ENCODE results near the gene USP10. TPM values are rescaled to one million over a fixed set of nuclear protein-coding genes. Genes with fewer than 3 reads are reported as not detected.

USP10 gene
- total RNA-seq, 1 donor from 2014 or later = 100 TPM

GRCh38 chr16:84754956-84755672 is 55.3 kb downstream of the USP10 start:
- Mint-ChIP-seq H3K27me3 (ENCODE audit: unreplicated experiment) (peaks cover 2% of the 10 kb centered on the region), H3K9me3 (ENCODE audit: unreplicated experiment) (no peaks in the 10 kb centered on the region), H3K36me3 (ENCODE audit: unreplicated experiment) (no peaks in the 10 kb centered on the region), H3K27ac (ENCODE audit: unreplicated experiment) (peak overlapping the region; percentile 4), H3K4me1 (ENCODE audit: low read depth, unreplicated experiment) (peaks cover 46% of the 10 kb centered on the region), H3K4me3 (ENCODE audit: unreplicated experiment) (peak overlapping the region; percentile 10)
- no peak for TF ChIP-seq CTCF (IDR thresholded peaks at IDR 0.05; ENCODE audit: partially characterized antibody, unreplicated experiment)
- DNase-seq = no peak

GRCh38 chr16:84756830-84757229 is 57.0 kb downstream of the USP10 start:
- H3K27ac Mint-ChIP-seq (ENCODE audit: unreplicated experiment) = no peak overlapping the region
- H3K36me3 Mint-ChIP-seq (ENCODE audit: unreplicated experiment) = no peaks in the 10 kb centered on the region

GRCh38 chr16:84758627-84759026 is 58.8 kb downstream of the USP10 start:
- Mint-ChIP-seq H3K27me3 (ENCODE audit: unreplicated experiment) (peaks cover 2% of the 10 kb centered on the region), H3K27ac (ENCODE audit: unreplicated experiment) (peak overlapping the region; percentile 2), H3K36me3 (ENCODE audit: unreplicated experiment) (no peaks in the 10 kb centered on the region), H3K4me3 (ENCODE audit: unreplicated experiment) (no peak overlapping the region), H3K4me1 (ENCODE audit: low read depth, unreplicated experiment) (peaks cover 34% of the 10 kb centered on the region), H3K9me3 (ENCODE audit: unreplicated experiment) (no peaks in the 10 kb centered on the region)
- peak; percentile 63 for DNase-seq
- no peak for TF ChIP-seq CTCF (IDR thresholded peaks at IDR 0.05; ENCODE audit: partially characterized antibody, unreplicated experiment)

More at GRCh38 chr16:84756830-84757229, 57.0 kb downstream of the USP10 start:
- DNase-seq = no peak
- H3K4me1 Mint-ChIP-seq (ENCODE audit: low read depth, unreplicated experiment) = peaks cover 42% of the 10 kb centered on the region
- peaks cover 2% of the 10 kb centered on the region for H3K27me3 Mint-ChIP-seq (ENCODE audit: unreplicated experiment)
- no peaks in the 10 kb centered on the region for H3K9me3 Mint-ChIP-seq (ENCODE audit: unreplicated experiment)
- no peak for TF ChIP-seq CTCF (IDR thresholded peaks at IDR 0.05; ENCODE audit: partially characterized antibody, unreplicated experiment)
- H3K4me3 Mint-ChIP-seq (ENCODE audit: unreplicated experiment) = no peak overlapping the region

- peaks cover 30% of the 10 kb centered on the region for H3K4me1 Mint-ChIP-seq (ENCODE audit: low read depth, unreplicated experiment)
- no peak for DNase-seq
- H3K4me3 Mint-ChIP-seq (ENCODE audit: unreplicated experiment) = no peak overlapping the region
- peak overlapping the region; percentile 2 for H3K27ac Mint-ChIP-seq (ENCODE audit: unreplicated experiment)
- H3K36me3 Mint-ChIP-seq (ENCODE audit: unreplicated experiment) = no peaks in the 10 kb centered on the region
- no peaks in the 10 kb centered on the region for H3K9me3 Mint-ChIP-seq (ENCODE audit: unreplicated experiment)
- peaks cover 2% of the 10 kb centered on the region for H3K27me3 Mint-ChIP-seq (ENCODE audit: unreplicated experiment)
- TF ChIP-seq CTCF (IDR thresholded peaks at IDR 0.05; ENCODE audit: partially characterized antibody, unreplicated experiment) = no peak
Observed at GRCh38 chr16:84759061-84759460, 59.3 kb downstream of the USP10 start.

- peaks cover 26% of the 10 kb centered on the region for H3K4me1 Mint-ChIP-seq (ENCODE audit: low read depth, unreplicated experiment)
- no peaks in the 10 kb centered on the region for H3K9me3 Mint-ChIP-seq (ENCODE audit: unreplicated experiment)
- H3K4me3 Mint-ChIP-seq (ENCODE audit: unreplicated experiment) = no peak overlapping the region
- no peak for TF ChIP-seq CTCF (IDR thresholded peaks at IDR 0.05; ENCODE audit: partially characterized antibody, unreplicated experiment)
- DNase-seq = no peak
- H3K27ac Mint-ChIP-seq (ENCODE audit: unreplicated experiment) = no peak overlapping the region
- peaks cover 2% of the 10 kb centered on the region for H3K27me3 Mint-ChIP-seq (ENCODE audit: unreplicated experiment)
- no peaks in the 10 kb centered on the region for H3K36me3 Mint-ChIP-seq (ENCODE audit: unreplicated experiment)
Observed at GRCh38 chr16:84759906-84760305, 60.1 kb downstream of the USP10 start.

Data from glutamatergic neuron (in vitro differentiated cells).